ENCODE data around the gene CCNDBP1. TPM values are rescaled to one million over a fixed set of nuclear protein-coding genes. Genes with fewer than 3 reads are reported as not detected.

CCNDBP1 gene
- total and polyA plus RNA-seq, 10 donors = 54.6 to 99.2 (median 68.4) TPM

GRCh38 chr15:43204016-43204901 is 19.1 kb downstream of the CCNDBP1 start:
- Histone ChIP-seq H3K27ac (no peak overlapping the region), H3K27me3 (replicated peaks in 1 of 7) (peaks cover 0 to 17% (median 0%) of the 10 kb centered on the region in 7 donors), H3K4me1 (no peaks in the 10 kb centered on the region), H3K9me3 (no peaks in the 10 kb centered on the region), H3K36me3 (peaks cover 0 to under 1% (median 0%) of the 10 kb centered on the region in 6 donors), H3K4me3 (no peak overlapping the region)
- no peak for DNase-seq
- WGBS, 5 donors = 36 to 45% (median 40%) methylated on average over 8 of the region's 8 CpGs
- intact Hi-C loops (cut with DNase I; ENCODE audit: low total_unique reads) = no loop called here
- TF ChIP-seq, protein P1, sequence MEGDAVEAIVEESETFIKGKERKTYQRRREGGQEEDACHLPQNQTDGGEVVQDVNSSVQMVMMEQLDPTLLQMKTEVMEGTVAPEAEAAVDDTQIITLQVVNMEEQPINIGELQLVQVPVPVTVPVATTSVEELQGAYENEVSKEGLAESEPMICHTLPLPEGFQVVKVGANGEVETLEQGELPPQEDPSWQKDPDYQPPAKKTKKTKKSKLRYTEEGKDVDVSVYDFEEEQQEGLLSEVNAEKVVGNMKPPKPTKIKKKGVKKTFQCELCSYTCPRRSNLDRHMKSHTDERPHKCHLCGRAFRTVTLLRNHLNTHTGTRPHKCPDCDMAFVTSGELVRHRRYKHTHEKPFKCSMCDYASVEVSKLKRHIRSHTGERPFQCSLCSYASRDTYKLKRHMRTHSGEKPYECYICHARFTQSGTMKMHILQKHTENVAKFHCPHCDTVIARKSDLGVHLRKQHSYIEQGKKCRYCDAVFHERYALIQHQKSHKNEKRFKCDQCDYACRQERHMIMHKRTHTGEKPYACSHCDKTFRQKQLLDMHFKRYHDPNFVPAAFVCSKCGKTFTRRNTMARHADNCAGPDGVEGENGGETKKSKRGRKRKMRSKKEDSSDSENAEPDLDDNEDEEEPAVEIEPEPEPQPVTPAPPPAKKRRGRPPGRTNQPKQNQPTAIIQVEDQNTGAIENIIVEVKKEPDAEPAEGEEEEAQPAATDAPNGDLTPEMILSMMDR (IDR thresholded peaks at IDR 0.05 in 8 of 11, conservative IDR thresholded peaks at IDR 0.05 in 3 of 11) = peak; percentile 26 to 71 (median 53)
- no peak for TF ChIP-seq POLR2A (IDR thresholded peaks at IDR 0.05)
- no peak for TF ChIP-seq POLR2AphosphoS5 (IDR thresholded peaks at IDR 0.05)

- WGBS, 5 donors = 85 to 90% (median 87%) methylated on average over 5 of the region's 5 CpGs
- Histone ChIP-seq H3K9me3 (no peaks in the 10 kb centered on the region), H3K27me3 (replicated peaks in 1 of 7) (peaks cover 0 to 31% (median 0%) of the 10 kb centered on the region in 7 donors), H3K4me3 (no peak overlapping the region), H3K4me1 (no peaks in the 10 kb centered on the region), H3K36me3 (no peaks in the 10 kb centered on the region), H3K27ac (no peak overlapping the region)
- intact Hi-C loops (cut with DNase I; ENCODE audit: low total_unique reads) = no loop called here
- no peak for DNase-seq
- TF ChIP-seq, protein P1 (IDR thresholded peaks at IDR 0.05 in 8 of 11, conservative IDR thresholded peaks at IDR 0.05 in 3 of 11) = no peak
- no peak for TF ChIP-seq POLR2AphosphoS5 (IDR thresholded peaks at IDR 0.05)
- TF ChIP-seq POLR2A (IDR thresholded peaks at IDR 0.05) = no peak
Measured at GRCh38 chr15:43206054-43206453, 20.9 kb downstream of the CCNDBP1 start.

GRCh38 chr15:43207024-43207423 is 21.8 kb downstream of the CCNDBP1 start:
- intact Hi-C loops (cut with DNase I; ENCODE audit: low total_unique reads) = no loop called here
- no peak overlapping the region for H3K4me3 ChIP-seq
- no peaks in the 10 kb centered on the region for H3K36me3 ChIP-seq
- H3K4me1 ChIP-seq = no peaks in the 10 kb centered on the region
- no peak overlapping the region for H3K27ac ChIP-seq
- no peak for DNase-seq
- 90 to 97% (median 92%) methylated on average over 9 of the region's 9 CpGs for WGBS, 5 donors
- H3K27me3 ChIP-seq (replicated peaks in 1 of 7) = peaks cover 0 to 31% (median 0%) of the 10 kb centered on the region in 7 donors
- no peak for TF ChIP-seq POLR2A (IDR thresholded peaks at IDR 0.05)
- no peaks in the 10 kb centered on the region for H3K9me3 ChIP-seq

GRCh38 chr15:43208052-43209002 is 23.1 kb downstream of the CCNDBP1 start:
- no peaks in the 10 kb centered on the region for H3K4me1 ChIP-seq
- no peaks in the 10 kb centered on the region for H3K36me3 ChIP-seq
- H3K4me3 ChIP-seq = no peak overlapping the region
- H3K9me3 ChIP-seq = no peaks in the 10 kb centered on the region
- intact Hi-C loops (cut with DNase I; ENCODE audit: low total_unique reads) = no loop called here
- 68 to 71% (median 70%) methylated on average over 20 to 23 of the region's 23 CpGs for WGBS, 5 donors
- no peak for DNase-seq
- H3K27ac ChIP-seq = no peak overlapping the region
- no peak for TF ChIP-seq POLR2A (IDR thresholded peaks at IDR 0.05)
- TF ChIP-seq, protein P1 (IDR thresholded peaks at IDR 0.05 in 8 of 11, conservative IDR thresholded peaks at IDR 0.05 in 3 of 11) = no peak
- TF ChIP-seq POLR2AphosphoS5 (IDR thresholded peaks at IDR 0.05) = no peak
- peaks cover 0 to 31% (median 0%) of the 10 kb centered on the region in 7 donors for H3K27me3 ChIP-seq (replicated peaks in 1 of 7)
